Right hindlimb (tissue), 1 donor: ENCODE measurements around the gene KCNK4.
A peak's percentile ranks its signal among the peaks of the same experiment; 100 is the strongest.
"Not testable (repeated sequence)": the region's sequence is repeated elsewhere in the genome, so short reads cannot be mapped to it uniquely, and the experiment has no call there.

ENCODE experiments used
- DNase-seq: peaks from one replicate; pipeline ENCODE4 v3.0.0-alpha.2; 2018

Gene KCNK4

GRCh38 chr11:64313491-64314145, 22.5 kb downstream of the KCNK4 start:
- DNase-seq = no peak

- no peak for DNase-seq
Observed at GRCh38 chr11:64314146-64314804, 23.2 kb downstream of the KCNK4 start.

- DNase-seq = no peak
Observed at GRCh38 chr11:64314805-64315561, 23.9 kb downstream of the KCNK4 start.

- not testable (repeated sequence) for DNase-seq
Observed at GRCh38 chr11:64315667-64316526, 24.8 kb downstream of the KCNK4 start.

- DNase-seq = no peak
Observed at GRCh38 chr11:64316672-64317324, 25.7 kb downstream of the KCNK4 start.

GRCh38 chr11:64317325-64317960, 26.3 kb downstream of the KCNK4 start, which contains the start of gene TRMT112:
Gene TRMT112 (minus strand): TSS chr11:64317559. CDS start chr11:64317526, 33 bp downstream.
- DNase-seq = peak; percentile 97

- peak; percentile 98 for DNase-seq
Observed at GRCh38 chr11:64317961-64318765, 27.1 kb downstream of the KCNK4 start, which contains the start of gene PRDX5. Gene PRDX5 (plus strand): TSS chr11:64318121. CDS start chr11:64318216, 95 bp downstream.

GRCh38 chr11:64318766-64319761, 28.0 kb downstream of the KCNK4 start:
- DNase-seq = no peak

GRCh38 chr11:64320556-64320955, 29.5 kb downstream of the KCNK4 start:
- no peak for DNase-seq

GRCh38 chr11:64321026-64321425, 29.9 kb downstream of the KCNK4 start:
- no peak for DNase-seq

GRCh38 chr11:64321533-64321932, 30.4 kb downstream of the KCNK4 start:
- no peak for DNase-seq

GRCh38 chr11:64322925-64323260, 31.8 kb downstream of the KCNK4 start:
- DNase-seq = no peak

GRCh38 chr11:64323373-64323772, 32.3 kb downstream of the KCNK4 start:
- no peak for DNase-seq

GRCh38 chr11:64323984-64324383, 32.9 kb downstream of the KCNK4 start:
- DNase-seq = not testable (repeated sequence)

- DNase-seq = no peak
Observed at GRCh38 chr11:64324692-64325469, 33.8 kb downstream of the KCNK4 start.

- no peak for DNase-seq
Observed at GRCh38 chr11:64327375-64327774, 36.3 kb downstream of the KCNK4 start.

- DNase-seq = no peak
Observed at GRCh38 chr11:64327993-64328392, 36.9 kb downstream of the KCNK4 start.

- DNase-seq = no peak
Observed at GRCh38 chr11:64330888-64331287, 39.8 kb downstream of the KCNK4 start.
